HG03196 (cell line): ENCODE data around the gene KCNK13.
"Not testable (repeated sequence)": the region's sequence is repeated elsewhere in the genome, so short reads cannot be mapped to it uniquely, and the experiment has no call there.

Experiments
- ATAC-seq: cut with Tn5 transposase; IDR thresholded peaks from one replicate; pipeline ENCODE4 v1.9.1; 2021; ENCODE audit not compliant: unreplicated experiment

The KCNK13 gene

DNA sequence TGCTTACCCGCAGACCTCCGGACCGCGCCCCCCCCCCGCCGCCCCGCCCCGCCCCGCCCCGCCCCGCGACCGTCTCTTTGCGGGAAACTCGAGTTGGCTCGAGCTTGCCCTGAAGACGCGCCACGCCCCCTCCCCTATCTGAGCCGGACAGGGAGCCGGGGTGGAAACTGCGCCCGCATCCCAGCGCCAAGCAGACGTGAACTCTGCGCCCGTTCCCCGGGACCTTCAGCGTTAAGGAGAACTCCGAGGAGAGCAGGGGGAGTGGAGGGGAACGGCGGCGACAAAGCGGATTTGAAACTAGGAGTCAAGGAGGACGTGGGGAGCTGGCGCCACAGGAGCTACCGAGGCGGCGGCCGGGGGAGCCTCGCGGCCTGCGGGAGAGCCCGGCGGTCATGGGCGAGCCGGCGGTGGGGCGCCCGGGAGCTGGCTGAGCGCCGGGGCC is at the start of gene KCNK13:
TSS of gene KCNK13 (plus strand) at position 310 of the 442 bp plus-strand sequence. CDS start 212 bp downstream, outside the sequence.
- no peak for ATAC-seq

DNA sequence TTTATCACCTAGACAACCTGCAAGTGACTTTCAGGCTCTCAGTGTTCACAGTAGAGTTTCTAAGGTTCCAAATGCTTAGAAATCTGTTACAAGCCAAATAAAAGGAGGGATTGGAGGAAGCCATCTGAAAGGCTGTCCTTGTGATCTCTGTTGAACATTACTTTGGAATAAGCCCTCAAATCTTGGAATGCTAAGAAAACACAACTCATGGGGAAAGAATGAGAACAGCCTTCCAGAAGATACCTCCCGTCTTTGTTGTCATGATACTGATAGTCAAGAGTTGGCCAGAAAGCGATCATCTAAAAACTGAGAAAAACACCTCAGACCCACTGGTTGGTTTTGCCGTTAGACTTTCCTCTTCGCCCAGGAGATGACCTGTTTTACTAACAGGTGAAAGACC is 44.4 kb upstream of the KCNK13 start:
- no peak for ATAC-seq

DNA sequence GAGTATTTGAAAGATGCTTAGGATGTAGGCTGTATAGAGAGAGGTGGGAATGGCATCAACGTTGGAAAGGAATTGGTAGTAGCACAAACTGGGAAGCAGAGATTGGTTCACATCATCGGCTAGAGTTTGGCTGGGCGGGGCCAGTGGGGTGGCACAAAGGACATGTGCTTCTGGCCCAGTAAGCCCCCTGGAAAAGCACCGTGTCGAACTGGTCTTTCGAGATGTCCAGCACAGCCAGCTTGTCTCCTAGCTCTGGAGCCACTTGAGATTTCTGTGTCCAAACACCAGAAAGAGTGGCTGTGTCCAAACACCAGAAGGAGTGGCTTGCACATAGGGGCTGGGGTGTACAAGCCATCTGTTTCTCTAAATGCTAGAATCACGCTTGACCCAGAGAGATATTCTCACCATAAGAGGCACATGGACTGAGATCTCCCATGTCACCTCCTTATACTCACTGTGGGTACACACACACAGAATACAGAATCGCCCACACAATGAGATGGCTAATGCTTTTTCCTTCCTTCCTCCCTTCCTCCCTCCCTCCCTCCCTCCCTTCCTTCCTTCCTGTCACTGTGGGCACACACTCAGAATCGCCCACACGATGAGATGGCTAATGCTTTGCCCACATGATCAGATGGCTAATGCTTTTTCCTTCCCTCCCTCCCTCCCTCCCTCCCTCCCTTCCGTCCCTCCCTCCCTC is 41.8 kb upstream of the KCNK13 start:
- ATAC-seq, result no peak

DNA sequence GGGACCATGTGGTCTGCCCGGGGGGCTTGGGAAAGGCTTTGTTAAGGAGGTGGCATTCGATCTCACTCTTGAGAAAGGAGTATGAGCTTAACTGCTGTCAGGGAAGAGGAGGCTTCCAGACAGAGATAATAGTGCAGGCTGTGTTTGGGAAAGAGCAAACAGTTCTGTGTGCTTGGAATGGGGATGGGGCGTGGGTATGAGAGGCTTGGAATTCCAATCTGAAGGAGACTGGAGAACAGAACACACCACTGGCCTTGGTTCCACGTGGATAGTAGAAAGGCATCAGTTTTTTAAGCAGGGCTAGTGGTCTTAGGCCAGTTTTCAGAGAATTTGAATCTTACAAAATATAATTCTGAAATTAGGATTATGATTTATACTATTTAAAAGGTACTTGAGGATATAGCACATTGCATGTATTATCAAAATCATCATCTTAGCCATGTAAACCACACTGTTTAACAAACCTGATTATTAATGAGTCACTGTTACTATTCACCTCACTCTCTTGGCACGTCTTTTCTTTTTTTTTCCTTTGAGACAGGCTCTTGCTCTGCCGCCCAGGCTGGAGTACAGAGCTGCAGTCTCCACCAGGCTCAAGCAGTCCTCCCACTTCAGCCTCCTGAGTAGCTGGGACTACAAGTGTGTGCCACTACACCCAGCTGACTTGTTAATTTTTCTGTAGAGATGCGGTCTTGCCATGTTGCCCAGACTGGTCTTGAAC is 38.5 kb upstream of the KCNK13 start:
- ATAC-seq, result no peak

DNA sequence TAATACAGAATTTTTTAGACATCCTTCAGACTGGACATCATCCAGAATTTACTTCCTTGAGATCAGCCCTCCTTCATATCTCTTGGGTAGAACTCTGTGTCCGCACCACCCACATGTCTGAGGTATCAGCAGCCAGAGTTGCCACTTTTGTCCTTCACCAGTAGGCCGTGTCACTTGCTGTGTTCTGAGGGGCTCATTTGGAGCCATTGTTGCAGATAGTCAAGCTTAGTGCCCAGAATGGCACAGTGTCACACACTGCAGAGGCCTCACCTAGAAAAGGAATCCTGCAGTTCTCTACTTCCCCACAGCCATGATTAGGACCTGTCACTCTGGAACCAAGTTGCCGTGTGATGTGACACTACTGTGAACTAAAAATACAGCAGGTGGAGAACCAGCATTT is 36.9 kb upstream of the KCNK13 start:
- ATAC-seq, result no peak

DNA sequence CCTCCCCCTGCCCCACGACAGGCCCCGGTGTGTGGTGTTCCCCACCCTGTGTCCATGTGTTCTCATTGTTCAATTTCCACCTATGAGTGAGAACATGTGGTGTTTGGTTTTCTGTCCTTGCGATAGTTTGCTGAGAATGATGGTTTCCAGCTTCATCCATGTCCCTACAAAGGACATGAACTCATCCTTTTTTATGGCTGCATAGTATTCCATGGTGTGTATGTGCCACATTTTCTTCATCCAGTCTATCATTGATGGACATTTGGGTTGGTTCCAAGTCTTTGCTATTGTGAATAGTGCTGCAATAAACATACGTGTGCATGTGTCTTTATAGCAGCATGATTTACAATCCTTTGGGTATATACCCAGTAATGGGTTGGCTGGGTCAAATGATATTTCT is 35.2 kb upstream of the KCNK13 start:
- not testable (repeated sequence) for ATAC-seq

DNA sequence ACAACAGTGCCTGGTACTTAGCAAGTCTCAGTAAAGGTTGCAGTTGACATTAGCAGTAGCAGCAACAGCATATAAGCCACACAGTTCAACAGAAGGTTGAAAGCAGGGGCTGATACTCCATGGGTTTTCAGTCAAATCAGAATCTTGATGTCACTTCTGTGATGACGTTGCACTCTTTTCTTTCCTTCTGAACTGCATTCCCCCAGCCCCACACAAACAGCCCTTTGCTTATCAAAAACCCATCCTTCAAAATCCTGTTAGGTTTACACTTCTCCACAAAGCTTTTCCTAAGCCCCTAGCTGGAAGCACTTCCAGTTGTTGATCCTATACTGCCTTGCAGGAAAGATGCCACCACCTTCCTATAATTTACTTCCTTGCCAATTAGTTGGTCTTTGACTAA is 34.0 kb upstream of the KCNK13 start:
- no peak for ATAC-seq

DNA sequence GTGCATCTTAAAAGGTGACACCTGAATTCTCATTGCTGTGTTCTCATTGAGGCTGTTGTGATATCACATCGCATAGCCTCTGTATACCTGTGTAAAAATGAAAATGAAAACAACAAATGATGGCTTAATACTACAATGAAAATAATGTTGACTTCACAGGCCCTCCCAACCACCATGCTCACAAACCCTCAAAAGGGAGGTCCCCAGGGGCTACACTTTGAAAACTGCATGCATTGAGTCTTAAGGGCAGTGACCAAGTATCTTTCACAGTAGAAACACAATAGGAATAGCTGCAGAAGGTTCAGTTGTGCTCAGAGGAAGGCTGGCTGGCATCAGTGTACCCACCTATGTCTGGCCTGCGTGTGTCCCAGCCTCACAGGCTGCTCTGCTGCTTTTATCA is 27.6 kb upstream of the KCNK13 start:
- no peak for ATAC-seq

DNA sequence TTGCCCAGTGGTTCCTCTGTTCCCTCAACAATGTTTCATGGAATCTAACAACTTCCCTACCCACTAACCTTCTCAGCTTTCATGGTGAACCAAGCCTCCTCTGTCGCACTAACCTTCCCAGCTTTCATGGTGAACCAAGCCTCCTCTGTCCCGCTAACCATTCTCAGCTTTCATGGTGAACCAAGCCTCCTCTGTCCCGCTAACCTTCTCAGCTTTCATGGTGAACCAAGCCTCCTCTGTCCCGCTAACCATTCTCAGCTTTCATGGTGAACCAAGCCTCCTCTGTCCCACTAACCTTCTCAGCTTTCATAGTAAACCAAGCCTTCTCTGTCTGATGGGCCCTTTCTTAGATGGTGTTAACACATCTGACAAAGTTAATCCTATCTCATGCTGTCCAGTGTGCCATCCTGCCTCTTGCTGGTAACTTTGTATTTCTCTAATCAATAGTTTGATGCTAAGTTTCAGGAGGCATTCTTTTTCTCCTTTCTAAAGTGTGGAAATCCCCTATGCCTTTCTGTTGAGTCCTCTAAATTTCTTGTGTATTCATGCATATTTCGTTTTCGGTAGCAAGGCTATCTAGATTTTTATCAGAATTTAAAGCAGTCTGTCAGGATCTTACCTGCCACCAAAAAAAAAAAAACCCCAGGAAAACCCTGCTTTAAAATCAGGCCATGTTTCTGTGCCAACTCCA is 26.8 kb upstream of the KCNK13 start:
- no peak for ATAC-seq

DNA sequence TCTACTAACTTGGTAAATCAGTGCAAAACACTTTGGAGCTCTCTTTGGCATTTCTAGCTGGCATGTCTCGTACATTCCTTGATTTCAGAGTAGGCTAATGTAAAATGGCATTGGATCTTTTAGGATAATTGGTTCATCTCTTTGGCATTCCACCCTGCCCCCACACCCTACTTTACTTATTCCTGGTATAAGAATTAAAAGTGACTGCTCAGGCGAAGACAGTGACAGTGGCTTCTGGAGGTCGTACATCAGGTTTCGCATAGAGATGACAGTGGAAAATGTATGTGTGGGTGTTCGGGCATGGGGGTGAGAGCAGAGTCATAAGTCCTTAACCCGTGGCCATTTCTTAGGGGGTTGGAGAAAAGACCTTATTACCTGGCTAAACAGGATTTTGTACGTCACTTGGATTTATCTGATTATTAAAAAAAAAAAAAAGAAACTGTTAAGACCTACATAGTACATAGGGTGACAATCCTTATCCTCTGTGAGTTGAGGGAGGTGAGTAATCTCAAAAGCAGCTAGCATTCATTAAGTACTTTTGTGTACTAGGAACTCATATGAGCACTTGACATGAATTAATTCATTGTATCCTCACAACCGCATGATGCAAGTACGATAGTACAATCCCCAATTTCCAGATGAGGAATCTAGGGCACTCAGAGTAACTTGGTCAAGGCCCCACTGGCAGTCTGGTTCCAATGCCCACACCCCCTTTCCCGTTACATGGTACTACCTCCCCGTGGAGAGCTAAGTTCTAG is 22.4 kb upstream of the KCNK13 start:
- no peak for ATAC-seq

DNA sequence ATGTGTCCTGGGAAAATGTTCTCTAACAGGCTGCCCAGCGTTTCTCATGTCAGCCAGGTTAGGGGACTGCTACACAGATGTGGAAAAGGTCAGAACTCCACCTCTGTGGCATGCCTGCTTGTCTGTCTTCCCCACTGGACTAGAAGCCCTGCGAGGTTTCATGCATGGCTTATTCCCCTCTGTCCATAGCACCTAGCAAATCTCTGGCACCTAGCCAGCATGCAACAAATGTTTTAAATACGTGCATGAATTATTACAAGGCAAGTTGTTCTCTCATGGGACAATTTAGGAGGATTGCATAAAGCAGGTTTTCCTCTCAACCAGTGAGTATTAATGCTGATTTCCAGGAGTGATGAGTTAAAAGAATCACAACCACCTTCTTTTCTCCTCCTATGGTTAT is 21.4 kb upstream of the KCNK13 start:
- no peak for ATAC-seq

DNA sequence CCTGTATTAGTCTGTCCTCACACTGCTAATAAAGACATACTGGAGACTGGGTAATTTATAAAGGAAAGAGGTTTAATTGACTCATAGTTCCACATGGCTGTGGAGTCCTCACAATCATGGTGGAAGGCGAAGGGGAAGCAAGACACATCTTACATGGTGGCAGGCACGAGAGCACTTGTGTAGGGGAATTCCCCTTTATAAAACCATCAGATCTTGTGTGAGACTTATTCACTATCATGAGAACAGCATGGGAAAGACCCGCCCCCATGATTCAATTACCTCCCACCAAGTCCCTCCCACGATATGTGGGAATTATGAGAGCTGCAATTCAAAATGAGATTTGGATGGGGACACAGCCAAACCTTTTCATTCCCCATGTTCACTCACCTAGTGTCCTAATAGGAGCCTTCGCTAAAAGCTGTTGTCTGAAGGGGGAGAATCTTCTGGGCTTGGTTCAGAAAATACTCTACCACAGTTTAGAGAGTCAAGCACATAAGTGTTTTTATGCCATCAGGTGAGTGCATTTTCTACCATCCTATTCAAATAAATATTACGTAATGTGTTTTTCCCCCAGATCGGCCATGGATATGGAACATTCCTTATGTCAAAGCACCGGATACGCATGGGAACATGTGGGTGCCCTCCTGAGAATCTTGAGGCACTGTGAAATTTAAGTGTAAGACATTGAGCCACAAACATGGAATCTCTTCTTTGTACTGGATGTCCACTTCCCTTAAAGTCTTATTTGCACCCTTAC is 19.1 kb upstream of the KCNK13 start:
- no peak for ATAC-seq

DNA sequence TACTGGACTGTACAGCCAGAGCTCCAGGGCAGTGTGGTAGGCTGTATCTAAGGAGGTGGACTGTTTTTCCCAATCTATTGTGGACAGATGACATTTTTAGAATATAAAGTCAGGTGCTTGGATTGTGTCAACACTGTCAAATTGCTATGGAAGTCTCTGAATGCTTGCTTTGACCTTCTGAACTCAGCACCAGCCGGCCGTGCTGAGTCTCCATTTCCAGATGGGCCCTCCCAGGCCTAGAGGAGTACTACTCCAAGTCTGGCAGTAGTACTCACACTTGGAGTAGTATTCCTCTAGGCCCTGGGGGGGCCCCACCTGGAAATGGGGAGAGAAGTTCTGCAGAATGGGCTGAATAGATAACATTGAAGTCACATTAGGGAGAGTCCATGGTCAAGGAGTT is 16.2 kb upstream of the KCNK13 start:
- no peak for ATAC-seq

DNA sequence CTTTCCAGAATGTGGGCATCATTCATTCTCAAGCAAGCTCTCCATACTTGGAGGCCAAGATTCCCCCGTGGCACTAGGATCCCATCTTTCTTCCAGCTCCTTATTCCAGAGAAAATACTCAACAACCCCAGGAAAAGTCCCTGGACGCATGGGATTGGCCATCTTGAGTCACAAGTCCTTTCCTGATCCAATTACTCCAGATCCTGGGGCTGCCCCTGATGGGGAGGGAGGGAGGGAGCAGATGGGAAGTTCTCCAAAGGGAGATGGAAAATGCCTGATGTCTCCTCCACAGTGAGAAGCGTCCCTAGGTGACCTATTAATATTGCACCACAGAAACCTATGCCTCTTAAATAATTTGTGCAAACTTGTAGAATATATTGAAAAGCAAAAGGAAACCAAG is 12.4 kb upstream of the KCNK13 start:
- ATAC-seq, result no peak

DNA sequence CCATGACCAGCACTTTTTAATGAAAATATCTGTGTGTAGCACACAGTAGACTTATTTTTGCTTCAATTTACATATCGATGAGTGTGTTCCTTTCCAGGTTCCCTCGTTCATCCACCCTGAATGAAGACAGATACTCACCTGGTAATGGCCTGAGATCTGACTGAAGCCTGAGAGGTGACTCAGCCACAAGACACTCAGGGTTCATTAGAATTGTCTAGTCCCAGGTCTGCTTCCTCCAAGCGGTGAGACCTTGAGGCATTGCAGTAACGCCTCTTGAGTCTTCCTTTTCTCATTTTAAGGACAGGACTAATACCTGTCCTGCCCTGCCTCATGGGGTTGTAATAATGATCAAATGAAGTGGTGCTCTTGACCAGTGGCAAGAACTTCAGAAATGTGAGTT is 11.5 kb upstream of the KCNK13 start:
- ATAC-seq, result no peak

DNA sequence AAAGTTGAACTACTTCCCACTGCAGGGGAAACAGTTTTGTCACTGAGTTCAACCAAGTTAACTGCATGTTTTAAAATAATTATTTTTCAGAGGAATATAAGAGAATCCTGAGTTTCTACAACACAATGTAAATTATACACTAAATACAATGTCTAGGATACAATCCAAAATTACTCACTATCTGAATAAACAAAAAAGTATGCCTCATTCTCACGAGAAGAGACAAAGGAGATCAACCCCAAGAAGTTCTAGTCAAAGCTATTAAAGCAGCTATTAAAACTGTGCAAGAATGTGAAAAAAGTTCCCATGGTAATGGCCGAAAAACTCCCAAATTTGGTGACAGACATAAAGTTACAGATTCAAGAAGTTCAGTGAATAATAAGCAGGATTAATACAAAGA is 8.8 kb upstream of the KCNK13 start:
- ATAC-seq, result no peak

DNA sequence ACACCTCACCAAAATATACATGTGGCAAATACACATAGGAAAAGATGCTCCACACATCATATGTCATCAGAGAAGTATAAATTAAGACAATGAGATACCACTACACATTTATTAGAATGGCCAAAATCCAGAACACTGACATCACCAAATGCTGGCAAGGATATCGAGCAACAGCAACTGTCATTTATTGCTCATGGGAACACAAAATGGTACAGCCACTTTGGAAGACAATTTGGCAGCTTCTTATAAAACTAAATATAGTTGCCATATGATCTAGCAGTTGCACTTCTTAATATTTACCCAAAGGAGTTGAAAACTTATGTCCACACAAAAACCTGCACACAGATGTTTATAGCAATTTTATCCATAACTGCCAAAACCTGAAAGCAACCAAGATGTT is 7.0 kb upstream of the KCNK13 start:
- no peak for ATAC-seq

DNA sequence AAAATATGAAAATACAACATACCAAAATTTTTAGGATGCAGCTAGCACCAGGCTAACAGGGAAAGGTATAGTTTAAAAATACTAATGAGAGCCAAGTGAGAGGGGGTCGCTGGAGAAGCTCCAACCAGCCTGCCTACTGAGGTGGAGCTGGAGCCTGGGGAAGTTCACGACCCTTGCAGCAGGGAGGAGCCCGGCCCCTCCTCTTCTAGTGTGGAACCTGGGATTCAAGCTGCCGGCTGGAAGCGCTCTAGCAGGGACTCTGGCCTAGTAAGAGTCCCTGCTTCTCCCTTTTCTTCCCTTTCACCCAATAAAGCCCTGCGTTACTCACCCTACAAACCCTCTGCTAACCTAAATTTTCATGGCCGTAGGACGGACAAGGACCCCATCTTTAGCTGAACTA is 5.0 kb upstream of the KCNK13 start:
- no peak for ATAC-seq

DNA sequence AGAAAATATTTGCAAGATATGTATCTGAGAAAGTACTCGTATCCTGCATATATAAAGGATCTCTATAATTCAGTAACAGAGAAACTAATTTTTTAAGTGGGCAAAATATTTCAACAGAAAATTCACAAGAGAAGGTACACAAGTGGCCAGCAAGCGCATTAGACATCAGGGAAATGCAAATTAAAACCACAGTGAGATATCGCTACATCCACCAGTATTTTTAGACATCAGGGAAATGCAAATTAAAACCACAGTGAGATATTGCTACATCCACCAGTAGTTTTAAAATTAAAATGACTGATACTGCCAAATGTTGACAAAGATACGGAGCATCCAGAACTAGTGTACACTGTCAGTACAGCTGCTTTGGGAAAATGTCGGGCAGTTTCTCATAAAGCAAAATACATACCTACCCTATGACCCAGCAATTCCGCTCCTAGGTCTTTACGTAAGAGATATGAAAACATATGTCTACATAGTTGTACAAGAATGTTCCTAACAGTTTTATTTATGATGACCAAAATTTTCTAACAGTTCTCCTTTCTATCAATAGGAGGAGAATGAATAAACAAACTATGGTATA is 2.8 kb upstream of the KCNK13 start:
- no peak for ATAC-seq

DNA sequence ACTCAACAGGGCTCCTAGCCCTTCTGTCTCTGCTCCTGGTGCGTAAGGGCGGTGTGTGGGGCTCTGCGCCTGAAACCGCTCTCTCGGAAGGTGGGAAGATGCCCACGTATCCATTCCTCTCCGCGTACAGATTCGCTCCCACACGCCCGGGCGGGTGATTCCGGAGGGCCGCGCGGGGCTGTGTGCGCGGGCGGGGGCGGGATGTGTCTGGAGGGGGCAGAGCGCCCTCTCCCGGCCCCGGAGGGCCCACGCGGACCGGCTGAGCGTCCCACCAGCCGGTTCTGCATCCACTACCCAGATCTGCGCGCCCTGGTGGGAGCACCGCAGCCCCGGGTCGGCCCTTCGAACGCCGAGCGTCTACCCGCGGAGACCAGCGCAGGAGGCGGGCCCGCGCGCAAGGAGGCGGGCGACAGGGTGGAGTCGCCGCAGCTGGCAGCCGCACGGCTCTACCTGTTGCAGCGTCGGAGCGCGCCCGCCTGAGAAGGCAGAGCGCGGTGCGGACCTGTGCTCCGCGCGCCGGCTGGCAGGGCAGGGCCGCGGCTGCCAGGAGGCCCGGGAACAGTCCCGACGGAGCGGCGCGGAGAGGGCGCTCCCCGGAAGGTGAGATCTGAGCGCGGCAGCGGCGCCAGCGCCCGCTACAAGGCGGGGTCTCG is 1.4 kb upstream of the KCNK13 start:
- ATAC-seq, result no peak
